ENCODE measurements around the gene MCM10.

DNA sequence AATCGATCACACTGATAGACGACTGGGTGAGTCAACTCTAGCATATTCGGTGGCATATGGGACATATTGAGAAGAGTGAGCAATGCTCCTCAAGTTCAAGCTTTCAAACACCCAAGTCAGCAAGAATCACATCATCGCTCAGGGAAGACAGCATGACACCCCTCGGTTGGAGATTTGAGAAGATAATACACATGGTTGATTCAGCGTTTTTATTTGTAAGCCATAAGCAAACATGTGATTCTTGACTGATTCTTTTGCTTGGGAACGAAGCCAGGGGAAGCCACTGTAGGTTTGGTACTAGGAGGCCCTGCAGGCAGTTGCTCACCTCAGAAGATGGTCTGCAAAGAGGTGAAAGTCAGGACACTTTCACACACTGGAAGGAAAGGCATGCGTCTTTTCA lies 60.2 kb downstream of the MCM10 start:
- TF ChIP-seq, protein P1, sequence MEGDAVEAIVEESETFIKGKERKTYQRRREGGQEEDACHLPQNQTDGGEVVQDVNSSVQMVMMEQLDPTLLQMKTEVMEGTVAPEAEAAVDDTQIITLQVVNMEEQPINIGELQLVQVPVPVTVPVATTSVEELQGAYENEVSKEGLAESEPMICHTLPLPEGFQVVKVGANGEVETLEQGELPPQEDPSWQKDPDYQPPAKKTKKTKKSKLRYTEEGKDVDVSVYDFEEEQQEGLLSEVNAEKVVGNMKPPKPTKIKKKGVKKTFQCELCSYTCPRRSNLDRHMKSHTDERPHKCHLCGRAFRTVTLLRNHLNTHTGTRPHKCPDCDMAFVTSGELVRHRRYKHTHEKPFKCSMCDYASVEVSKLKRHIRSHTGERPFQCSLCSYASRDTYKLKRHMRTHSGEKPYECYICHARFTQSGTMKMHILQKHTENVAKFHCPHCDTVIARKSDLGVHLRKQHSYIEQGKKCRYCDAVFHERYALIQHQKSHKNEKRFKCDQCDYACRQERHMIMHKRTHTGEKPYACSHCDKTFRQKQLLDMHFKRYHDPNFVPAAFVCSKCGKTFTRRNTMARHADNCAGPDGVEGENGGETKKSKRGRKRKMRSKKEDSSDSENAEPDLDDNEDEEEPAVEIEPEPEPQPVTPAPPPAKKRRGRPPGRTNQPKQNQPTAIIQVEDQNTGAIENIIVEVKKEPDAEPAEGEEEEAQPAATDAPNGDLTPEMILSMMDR (IDR thresholded peaks at IDR 0.05): no peak
- TF ChIP-seq EP300 (IDR thresholded peaks at IDR 0.05) (no peak), POLR2A (IDR thresholded peaks at IDR 0.05) (no peak), POLR2AphosphoS5 (IDR thresholded peaks at IDR 0.05) (no peak)
